Measurements from ENCODE around the gene SNAPC3.

The SNAPC3 gene

GRCh38 chr9:15498246-15498995 lies 75.7 kb downstream of the SNAPC3 start:
- CTCF ChIA-PET, result interaction anchor here (0.6 kb wide), 1 partner anchor 42 kb away, joined by 7 read pairs; no protein-coding TSS in a partner anchor
- H3K9me3 ChIP-seq (ENCODE audit: control insufficient read depth, insufficient read depth, low read depth, low read length), result no peaks in the 10 kb centered on the region
- peaks cover 9% of the 10 kb centered on the region for H3K4me1 ChIP-seq (ENCODE audit: control insufficient read depth, insufficient read depth, low read length)
- POLR2A ChIA-PET, result no interaction called here
- TF ChIP-seq ZNF623 (tag by site-specific recombination; IDR thresholded peaks at IDR 0.05), result no peak
- TF ChIP-seq ZNF639 (tag by site-specific recombination; IDR thresholded peaks at IDR 0.05), result no peak
- TF ChIP-seq ZNF488 (tag by site-specific recombination; IDR thresholded peaks at IDR 0.05), result no peak
- TF ChIP-seq ZBTB21 (tag by site-specific recombination; IDR thresholded peaks at IDR 0.05), result no peak
- TF ChIP-seq ZBTB10 (tag by site-specific recombination; IDR thresholded peaks at IDR 0.05), result no peak
- no peak for TF ChIP-seq HOXC10 (CRISPR knock-in tag; IDR thresholded peaks at IDR 0.05)
- no peak for TF ChIP-seq ZNF391 (tag by site-specific recombination; IDR thresholded peaks at IDR 0.05; ENCODE audit: borderline replicate concordance, low read depth)
- TF ChIP-seq ZNF280C (tag by site-specific recombination; IDR thresholded peaks at IDR 0.05), result no peak
- TF ChIP-seq ZNF132 (tag by site-specific recombination; IDR thresholded peaks at IDR 0.05; ENCODE audit: borderline replicate concordance), result no peak
- no peak for TF ChIP-seq ZNF2 (tag by site-specific recombination; IDR thresholded peaks at IDR 0.05)
- no peak overlapping the region for H3K4me3 ChIP-seq (ENCODE audit: low read depth, low read length)
- no peak overlapping the region for H3K27ac ChIP-seq (ENCODE audit: extremely low read depth, low read depth, low read length)
- peaks cover 40 to 73% of the 10 kb centered on the region in 2 experiments for H3K36me3 ChIP-seq (ENCODE audit: control insufficient read depth in 2 of 2, insufficient read depth in 1 of 2, low read length in 2 of 2)

GRCh38 chr9:15499139-15499538 lies 76.5 kb downstream of the SNAPC3 start:
- Histone ChIP-seq H3K27ac (ENCODE audit: extremely low read depth, low read depth, low read length) (no peak overlapping the region), H3K9me3 (ENCODE audit: control insufficient read depth, insufficient read depth, low read depth, low read length) (no peaks in the 10 kb centered on the region), H3K4me3 (ENCODE audit: low read depth, low read length) (no peak overlapping the region), H3K4me1 (ENCODE audit: control insufficient read depth, insufficient read depth, low read length) (peaks cover 9% of the 10 kb centered on the region), H3K36me3 (ENCODE audit: control insufficient read depth in 2 of 2, insufficient read depth in 1 of 2, low read length in 2 of 2) (peaks cover 38 to 74% of the 10 kb centered on the region in 2 experiments)
- CTCF ChIA-PET, result interaction anchor here (0.6 kb wide), 1 partner anchor 41 kb away, joined by 7 read pairs; no protein-coding TSS in a partner anchor
- POLR2A ChIA-PET, result no interaction called here
- TF ChIP-seq ZFHX2 (tag by site-specific recombination; conservative IDR thresholded peaks at IDR 0.05) (no peak), ZNF362 (tag by site-specific recombination; IDR thresholded peaks at IDR 0.05) (no peak), SALL2 (tag by site-specific recombination; IDR thresholded peaks at IDR 0.05; ENCODE audit: borderline replicate concordance) (no peak), ZNF548 (tag by site-specific recombination; IDR thresholded peaks at IDR 0.05) (no peak), ZSCAN18 (tag by site-specific recombination; IDR thresholded peaks at IDR 0.05) (no peak)
